NCI-H774 (cell line): ENCODE measurements around the gene HSPA14.
"Not testable (repeated sequence)": the region's sequence is repeated elsewhere in the genome, so short reads cannot be mapped to it uniquely, and the experiment has no call there.

ENCODE experiments used
- DNase-seq: peaks from one replicate; lab custom pipeline; 2025; lab: John Stamatoyannopoulos, UW

HSPA14 gene

DNA sequence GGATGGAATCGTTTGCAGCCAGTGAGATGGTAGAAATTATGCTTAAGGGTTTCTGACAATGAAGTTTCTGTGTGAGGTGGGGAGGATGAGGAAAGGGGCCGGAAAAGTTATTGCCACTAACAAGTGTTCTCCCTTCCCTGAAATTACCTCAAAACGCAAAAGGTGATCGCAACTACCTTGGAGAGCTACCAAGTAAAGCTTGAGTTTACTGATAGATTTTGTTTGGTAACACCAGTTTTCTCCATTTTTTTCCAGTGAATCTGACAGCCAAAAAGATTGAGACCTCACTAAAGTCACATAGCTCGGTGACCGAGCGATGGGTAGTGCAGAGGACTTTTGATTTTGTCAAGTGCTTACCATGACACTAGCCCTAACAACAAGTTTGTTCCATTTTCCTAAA is 42.1 kb downstream of the HSPA14 start:
- no peak for DNase-seq

DNA sequence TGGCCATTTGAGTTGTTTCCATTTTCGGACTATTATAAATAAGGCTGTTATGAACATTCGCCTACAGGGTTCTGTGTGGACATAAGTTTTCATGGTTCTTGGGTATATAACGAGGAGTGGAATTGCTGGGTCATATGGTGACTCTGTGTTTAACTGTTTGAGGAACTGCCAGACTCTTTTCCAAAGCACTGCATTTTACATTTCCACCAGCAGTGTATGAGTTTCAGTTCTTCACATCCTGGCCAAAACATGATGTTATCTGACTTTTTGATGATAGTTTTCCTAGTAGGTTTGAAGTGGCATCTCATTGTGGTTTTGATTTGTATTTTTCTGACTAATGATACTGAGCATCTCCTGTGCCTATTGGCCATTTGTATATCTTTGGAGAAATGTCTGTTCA is 46.0 kb downstream of the HSPA14 start:
- no peak for DNase-seq

DNA sequence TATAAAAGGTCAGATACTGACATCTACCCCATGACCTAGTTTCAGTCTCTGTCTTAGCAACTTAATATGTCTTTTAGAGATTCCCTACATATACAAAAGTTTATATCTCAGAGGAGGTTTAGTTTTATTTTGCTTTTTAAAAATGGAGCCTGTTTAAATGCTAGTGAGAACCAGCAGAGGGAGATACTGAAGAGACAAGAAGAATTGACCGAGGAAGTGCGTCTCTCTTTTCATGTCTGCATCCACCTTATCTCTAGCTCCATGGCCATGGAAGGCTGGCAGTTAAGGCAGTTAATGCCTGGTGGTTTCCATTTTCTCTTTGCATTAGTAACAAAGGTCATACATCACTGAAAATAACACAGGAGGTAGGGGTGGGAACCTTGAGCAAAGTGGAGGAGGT is 51.2 kb downstream of the HSPA14 start:
- no peak for DNase-seq

DNA sequence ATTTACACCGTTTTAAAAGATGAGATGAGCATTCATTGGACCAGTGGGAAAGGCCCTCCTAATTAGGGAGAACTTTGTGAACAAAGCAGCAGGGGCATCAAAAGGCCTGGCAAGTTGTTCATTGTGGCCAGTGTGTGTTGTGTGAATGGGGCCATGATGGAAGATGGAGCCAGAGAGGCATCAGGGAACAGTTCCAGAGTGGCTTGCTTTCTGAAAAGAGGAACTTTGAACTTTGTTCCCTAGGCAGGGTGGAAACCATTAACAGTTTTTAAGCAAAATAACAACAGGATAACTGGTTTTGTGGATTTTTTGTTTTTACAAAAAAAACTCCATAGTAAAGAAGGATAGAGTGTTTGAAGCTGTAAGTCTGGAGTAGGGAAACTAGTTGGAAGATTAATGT is 53.0 kb downstream of the HSPA14 start:
- no peak for DNase-seq

DNA sequence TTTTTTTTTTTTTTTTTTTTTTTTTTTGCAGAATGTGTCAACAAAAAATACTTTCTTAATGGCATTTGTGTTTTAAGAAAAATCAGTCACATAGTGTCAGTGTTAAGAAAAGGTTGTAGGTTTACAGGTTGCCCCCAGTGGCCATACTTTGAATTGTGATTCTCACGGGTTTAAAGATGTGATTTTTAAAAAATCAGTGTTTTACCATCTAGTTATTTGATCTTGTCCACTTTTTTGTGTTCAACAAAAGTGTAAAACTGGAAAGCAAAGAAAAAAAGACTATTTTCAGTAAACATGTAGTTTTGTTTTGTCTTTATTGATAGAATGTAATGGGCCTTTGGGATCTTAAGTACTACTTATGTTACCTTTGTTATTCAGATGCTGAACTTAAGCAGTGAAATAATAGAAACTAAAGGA is 66.2 kb downstream of the HSPA14 start:
- no peak for DNase-seq

DNA sequence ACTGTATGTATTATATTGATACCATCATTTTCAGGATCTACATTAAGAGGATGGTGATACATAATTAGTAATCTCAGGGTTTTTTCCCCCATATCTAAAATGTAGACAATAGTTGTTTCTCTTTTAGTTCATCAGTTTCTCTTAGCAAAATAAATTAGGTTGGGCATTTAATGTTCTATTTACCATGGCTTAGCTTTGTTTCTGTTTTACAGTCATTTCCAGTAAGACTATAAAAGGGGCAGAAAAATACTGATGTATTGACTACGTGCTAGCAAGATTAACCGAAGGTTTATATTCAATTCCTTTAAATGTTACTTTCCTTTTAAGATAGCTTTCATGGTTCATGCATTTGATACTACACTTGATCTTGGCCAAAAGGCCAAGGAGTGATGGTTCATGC is 66.8 kb downstream of the HSPA14 start:
- no peak for DNase-seq

DNA sequence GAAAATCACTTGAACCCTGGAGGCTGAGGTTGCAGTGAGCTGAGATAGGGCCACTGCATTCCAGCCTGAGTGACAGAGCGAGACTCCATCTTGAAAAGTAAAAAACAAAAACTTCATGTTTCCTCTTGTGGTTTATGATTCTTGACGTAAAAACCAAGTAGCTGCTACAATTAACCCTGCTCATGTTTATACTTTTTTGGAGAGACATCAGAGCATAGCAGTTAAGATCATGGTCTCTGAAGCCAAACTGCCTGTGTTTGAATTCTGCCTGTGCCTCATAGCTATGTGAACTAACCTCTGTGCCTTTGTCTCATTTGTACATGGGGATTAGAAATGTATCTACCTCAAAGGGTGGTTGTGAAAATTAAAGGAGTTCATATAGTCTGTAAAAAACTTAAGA is 67.8 kb downstream of the HSPA14 start:
- no peak for DNase-seq

DNA sequence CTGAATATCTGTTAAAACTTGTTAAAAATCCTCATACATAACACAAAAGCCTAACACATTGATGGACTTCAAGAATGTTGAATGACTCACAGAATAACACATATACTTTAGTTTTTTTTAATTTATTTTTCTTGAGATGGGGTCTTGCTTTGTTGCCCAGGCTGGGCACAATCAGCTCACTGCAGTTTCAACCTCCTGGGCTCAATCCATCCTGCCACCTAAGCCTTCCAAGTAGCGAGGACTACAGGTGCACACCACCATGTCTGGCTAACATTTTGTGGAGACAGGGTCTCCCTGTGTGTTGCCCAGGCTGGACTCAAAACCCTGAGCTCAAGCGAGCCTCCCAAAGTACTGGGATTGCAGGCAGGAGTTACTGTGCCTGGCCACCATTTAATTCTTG is 68.7 kb downstream of the HSPA14 start:
- no peak for DNase-seq

DNA sequence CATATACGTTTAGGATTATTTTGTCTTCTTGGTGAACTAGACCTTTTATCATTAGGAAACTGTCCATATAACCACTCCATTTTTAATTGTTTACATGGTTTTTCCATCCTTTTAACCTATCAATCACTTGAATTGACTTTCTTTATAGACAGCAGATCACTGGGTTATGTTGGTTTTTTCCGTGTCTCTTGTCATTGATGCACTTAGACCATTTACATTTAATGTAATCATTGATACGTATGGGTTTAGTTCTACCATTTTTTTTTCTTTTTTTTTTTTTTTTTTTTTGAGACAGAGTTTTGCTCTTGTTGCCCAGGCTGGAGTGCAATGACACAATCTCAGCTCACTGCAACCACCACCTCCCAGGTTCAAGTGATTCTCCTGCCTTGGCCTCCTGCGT is 69.5 kb downstream of the HSPA14 start:
- not testable (repeated sequence) for DNase-seq

DNA sequence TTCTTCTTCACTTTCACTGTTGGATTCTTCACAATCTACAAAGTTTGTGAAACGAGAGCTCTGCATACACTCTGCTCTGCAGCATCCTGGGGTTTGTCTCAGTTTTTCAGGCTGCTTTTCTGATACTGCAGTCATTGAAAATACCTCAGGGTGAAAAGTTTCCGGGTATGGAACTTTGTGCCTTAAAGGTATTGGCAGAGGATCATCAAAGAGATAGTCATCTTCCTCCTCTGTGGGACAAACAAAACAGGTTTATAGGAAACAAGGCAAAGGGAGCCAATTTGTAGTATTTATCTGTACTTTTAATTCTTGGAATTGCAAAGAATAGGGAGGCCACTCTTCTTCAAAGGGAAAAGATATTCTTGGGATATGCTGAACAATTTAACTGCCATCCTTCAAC is 71.0 kb downstream of the HSPA14 start:
- no peak for DNase-seq

DNA sequence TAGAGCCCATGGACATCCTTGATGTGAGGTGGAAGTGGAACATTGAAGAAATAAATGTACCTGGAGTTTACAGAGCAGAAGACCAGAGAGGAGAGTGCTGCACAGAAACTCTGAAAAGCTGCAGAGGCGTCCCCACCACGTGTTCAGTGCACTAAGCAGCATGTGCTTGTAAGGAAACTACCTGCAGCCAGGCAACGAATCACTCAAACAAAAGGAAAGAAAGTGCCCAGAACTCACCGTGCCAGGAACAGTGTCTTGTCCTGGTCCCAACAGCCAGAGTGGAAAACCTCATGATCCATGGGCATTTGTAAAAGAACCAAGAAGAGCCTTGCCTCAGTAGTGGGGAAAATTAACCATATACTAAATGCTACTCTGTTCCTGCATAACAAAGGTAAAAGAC is 72.8 kb downstream of the HSPA14 start:
- no peak for DNase-seq

DNA sequence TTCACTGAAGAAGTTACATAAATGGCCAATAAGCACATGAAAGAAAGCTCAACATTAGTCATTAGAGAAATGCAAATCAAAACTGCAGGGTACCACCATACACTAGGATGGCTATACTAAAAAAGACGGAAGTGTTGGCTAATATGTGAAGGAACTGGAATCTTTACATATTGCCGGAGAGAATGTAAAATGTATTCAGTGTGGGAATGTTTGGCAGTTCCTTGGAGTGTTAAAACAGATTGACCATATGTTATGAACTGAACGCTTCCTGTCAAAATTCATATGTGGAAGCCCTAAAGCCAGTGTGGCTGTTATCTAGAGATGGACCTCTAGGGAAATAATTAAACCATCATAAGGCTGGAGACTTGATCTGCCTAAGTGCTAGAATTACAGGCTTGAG is 73.7 kb downstream of the HSPA14 start:
- DNase-seq, result no peak

DNA sequence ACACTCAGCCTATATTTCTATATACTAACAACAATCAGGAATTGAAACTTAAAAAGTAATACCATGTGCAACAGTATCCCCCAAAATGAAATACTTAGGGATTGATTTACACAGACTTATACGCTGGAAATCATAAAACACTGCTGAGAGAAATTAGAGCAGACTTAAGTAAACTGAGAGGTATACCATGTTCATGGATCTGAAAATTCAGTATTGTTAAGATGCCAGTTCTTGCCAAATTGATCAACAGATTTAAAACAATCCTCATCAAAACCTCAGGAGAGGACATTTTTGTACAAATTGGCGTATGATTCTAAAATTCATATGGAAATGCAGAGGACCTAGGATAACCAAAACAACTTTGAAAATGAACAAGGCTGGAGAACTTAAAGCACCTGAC is 78.5 kb downstream of the HSPA14 start:
- DNase-seq, result no peak

DNA sequence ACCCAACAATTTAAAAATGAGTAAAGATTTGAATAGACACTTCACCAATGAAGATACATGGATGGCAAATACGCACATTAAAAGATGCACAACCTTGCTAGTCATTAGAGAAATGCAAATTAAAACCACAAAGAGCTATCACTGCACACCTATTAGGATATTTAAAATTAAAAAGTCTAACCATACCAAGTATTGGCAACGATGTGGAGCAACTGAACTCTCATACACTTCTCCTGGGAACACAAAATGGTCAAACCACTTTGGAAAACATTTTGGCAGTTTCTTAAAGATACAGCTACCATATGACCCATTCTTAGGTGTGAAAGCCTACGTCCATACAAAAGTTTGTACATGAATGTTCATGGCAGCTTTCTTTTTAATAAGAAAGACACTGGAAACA is 79.7 kb downstream of the HSPA14 start:
- no peak for DNase-seq

DNA sequence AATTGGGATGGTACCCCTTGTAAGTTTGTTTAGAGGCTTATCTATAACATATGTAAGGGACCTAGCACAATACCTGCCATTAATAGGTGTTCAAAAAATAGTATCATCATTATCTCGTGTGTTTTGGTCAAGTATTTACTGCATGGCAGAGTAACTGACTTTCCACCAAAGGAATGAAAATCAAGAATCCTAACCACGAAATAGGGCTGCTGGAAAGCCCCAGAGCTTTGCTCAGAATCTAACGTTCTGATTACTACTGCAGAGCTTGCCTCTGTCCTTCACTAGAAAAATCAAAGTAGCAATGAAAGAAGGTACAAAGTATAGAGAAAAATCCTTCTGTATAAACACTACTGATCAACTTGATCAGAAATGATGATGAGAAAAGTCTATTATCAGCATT is 80.9 kb downstream of the HSPA14 start:
- no peak for DNase-seq
